Measurements from ENCODE around the gene PRSS27. TPM values are rescaled to one million over a fixed set of nuclear protein-coding genes. Genes with fewer than 3 reads are reported as not detected.

The PRSS27 gene
- total RNA-seq, 2 experiments from 2014 or later: 1.2 to 1.4 TPM

DNA sequence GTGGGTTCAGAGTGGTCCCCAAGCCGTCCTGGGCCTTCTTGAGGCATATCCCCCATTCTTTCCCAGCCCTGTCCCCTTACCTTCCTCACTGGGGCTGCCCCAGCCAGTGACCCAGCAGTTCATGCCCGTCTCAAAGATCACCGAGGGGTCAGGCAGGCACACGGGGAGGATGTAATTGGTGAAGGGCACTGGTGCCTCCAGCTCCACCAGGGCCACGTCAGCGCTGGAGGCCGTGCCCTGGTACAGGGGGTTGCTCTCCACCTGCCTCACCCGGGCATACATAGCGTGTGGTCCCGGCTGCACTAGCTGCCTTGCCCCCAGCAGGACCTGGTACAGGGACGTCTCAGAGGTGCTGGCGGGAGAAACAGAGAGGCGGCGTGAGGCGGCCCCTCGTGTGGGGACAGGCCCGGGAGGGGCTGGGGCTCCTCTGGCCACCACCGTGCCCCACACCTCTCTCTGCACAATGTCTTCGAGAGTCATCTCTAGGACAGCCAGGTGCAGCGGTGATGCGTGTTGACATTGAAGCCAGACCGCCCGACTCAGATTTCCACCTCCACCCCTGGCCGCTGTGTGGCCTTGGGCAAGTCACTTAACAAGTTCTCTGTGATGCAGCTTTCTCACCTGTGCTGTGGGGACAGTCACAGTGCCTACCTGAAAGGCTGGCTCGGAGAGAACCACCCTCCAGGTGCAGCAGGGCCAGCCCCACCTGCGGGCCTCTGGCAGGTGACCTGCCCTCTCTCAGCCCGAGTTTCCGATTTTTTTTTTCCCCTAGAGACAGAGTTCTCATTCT is 5.8 kb downstream of the PRSS27 start:
- peaks cover 5% of the 10 kb centered on the region for H3K4me1 Mint-ChIP-seq (ENCODE audit: low read depth)

GRCh38 chr16:2713523-2713922 is 6.5 kb downstream of the PRSS27 start:
- peaks cover 5% of the 10 kb centered on the region for H3K4me1 Mint-ChIP-seq (ENCODE audit: low read depth)
- no peak for ATAC-seq
- H3K27me3 Mint-ChIP-seq: no peaks in the 10 kb centered on the region
- no peaks in the 10 kb centered on the region for H3K9me3 Mint-ChIP-seq
- H3K36me3 Mint-ChIP-seq (ENCODE audit: low read depth): no peaks in the 10 kb centered on the region
- intact Hi-C loops (cut with micrococcal nuclease): no loop called here
- no peak overlapping the region for H3K4me3 Mint-ChIP-seq
- CTCF ChIA-PET: no interaction called here
- no peak for DNase-seq
- H3K27ac Mint-ChIP-seq: no peak overlapping the region
- TF ChIP-seq, protein P1, sequence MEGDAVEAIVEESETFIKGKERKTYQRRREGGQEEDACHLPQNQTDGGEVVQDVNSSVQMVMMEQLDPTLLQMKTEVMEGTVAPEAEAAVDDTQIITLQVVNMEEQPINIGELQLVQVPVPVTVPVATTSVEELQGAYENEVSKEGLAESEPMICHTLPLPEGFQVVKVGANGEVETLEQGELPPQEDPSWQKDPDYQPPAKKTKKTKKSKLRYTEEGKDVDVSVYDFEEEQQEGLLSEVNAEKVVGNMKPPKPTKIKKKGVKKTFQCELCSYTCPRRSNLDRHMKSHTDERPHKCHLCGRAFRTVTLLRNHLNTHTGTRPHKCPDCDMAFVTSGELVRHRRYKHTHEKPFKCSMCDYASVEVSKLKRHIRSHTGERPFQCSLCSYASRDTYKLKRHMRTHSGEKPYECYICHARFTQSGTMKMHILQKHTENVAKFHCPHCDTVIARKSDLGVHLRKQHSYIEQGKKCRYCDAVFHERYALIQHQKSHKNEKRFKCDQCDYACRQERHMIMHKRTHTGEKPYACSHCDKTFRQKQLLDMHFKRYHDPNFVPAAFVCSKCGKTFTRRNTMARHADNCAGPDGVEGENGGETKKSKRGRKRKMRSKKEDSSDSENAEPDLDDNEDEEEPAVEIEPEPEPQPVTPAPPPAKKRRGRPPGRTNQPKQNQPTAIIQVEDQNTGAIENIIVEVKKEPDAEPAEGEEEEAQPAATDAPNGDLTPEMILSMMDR (IDR thresholded peaks at IDR 0.05): no peak
- POLR2A ChIA-PET: no interaction called here

More for the DNA sequence above, 5.8 kb downstream of the PRSS27 start:
- no peak for DNase-seq
- H3K9me3 Mint-ChIP-seq: no peaks in the 10 kb centered on the region
- TF ChIP-seq, protein P1 (IDR thresholded peaks at IDR 0.05): no peak
- no peaks in the 10 kb centered on the region for H3K27me3 Mint-ChIP-seq
- no peaks in the 10 kb centered on the region for H3K36me3 Mint-ChIP-seq (ENCODE audit: low read depth)
- no peak for ATAC-seq
- POLR2A ChIA-PET: no interaction called here
- intact Hi-C loops (cut with micrococcal nuclease): no loop called here
- H3K27ac Mint-ChIP-seq: no peak overlapping the region
- H3K4me3 Mint-ChIP-seq: no peak overlapping the region
- CTCF ChIA-PET: no interaction called here

DNA sequence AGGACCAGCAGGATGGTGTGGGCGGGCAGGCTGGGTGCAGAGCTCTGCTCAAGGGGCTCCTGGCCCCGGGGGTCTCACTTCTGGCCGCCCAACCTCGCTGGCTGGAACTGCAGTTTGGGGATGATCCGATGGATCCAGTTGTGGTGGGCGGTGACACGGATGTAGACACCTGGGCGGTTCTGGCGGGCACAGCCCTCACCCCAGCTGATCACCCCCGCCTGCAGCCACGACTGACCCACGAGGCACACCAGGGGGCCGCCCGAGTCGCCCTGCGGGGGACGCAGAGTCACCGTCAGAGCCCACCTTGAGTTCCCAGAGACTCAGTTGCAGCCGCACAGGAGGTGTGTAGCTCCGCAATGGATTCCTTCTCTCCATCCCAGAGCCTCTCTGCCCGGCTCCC is 7.5 kb downstream of the PRSS27 start:
- POLR2A ChIA-PET: no interaction called here
- CTCF ChIA-PET: no interaction called here

GRCh38 chr16:2712063-2712441 is 8.0 kb downstream of the PRSS27 start:
- H3K4me1 Mint-ChIP-seq (ENCODE audit: low read depth): peaks cover 5% of the 10 kb centered on the region
- ChIA-PET POLR2A (no interaction called here), CTCF (no interaction called here)
- H3K36me3 Mint-ChIP-seq (ENCODE audit: low read depth): peaks cover 2% of the 10 kb centered on the region
- no peak overlapping the region for H3K27ac Mint-ChIP-seq
- intact Hi-C loops (cut with micrococcal nuclease): no loop called here
- H3K27me3 Mint-ChIP-seq: no peaks in the 10 kb centered on the region
- no peak for ATAC-seq
- no peaks in the 10 kb centered on the region for H3K9me3 Mint-ChIP-seq
- TF ChIP-seq, protein P1 (IDR thresholded peaks at IDR 0.05): no peak
- H3K4me3 Mint-ChIP-seq: no peak overlapping the region
- no peak for DNase-seq

More for the DNA sequence above, 7.5 kb downstream of the PRSS27 start:
- TF ChIP-seq, protein P1 (IDR thresholded peaks at IDR 0.05): no peak
- H3K36me3 Mint-ChIP-seq (ENCODE audit: low read depth): peaks cover 2% of the 10 kb centered on the region
- H3K27ac Mint-ChIP-seq: no peak overlapping the region
- H3K4me1 Mint-ChIP-seq (ENCODE audit: low read depth): peaks cover 5% of the 10 kb centered on the region
- intact Hi-C loops (cut with micrococcal nuclease): no loop called here
- DNase-seq (no peak), ATAC-seq (no peak)
- no peaks in the 10 kb centered on the region for H3K9me3 Mint-ChIP-seq
- H3K27me3 Mint-ChIP-seq: no peaks in the 10 kb centered on the region
- H3K4me3 Mint-ChIP-seq: no peak overlapping the region

GRCh38 chr16:2711370-2712062 is 8.5 kb downstream of the PRSS27 start:
- intact Hi-C loops (cut with micrococcal nuclease): no loop called here

More at GRCh38 chr16:2711370-2712062, 8.5 kb downstream of the PRSS27 start:
- ChIA-PET CTCF (no interaction called here), POLR2A (no interaction called here)
- TF ChIP-seq, protein P1 (IDR thresholded peaks at IDR 0.05): no peak
- DNase-seq (no peak), ATAC-seq (no peak)
- Mint-ChIP-seq H3K9me3 (no peaks in the 10 kb centered on the region), H3K36me3 (ENCODE audit: low read depth) (peaks cover 2% of the 10 kb centered on the region), H3K27ac (no peak overlapping the region), H3K4me1 (ENCODE audit: low read depth) (peaks cover 5% of the 10 kb centered on the region), H3K27me3 (no peaks in the 10 kb centered on the region), H3K4me3 (no peak overlapping the region)
